GM12864 (cell line): Measurements from ENCODE around the gene LDLRAD3.

Experiments used
- DNase-seq: peaks from one replicate; pipeline ENCODE4 v3.0.0-alpha.2; 2011; ENCODE audit warnings: low read depth
- H3K4me3 ChIP-seq: 2 replicates; pipeline ENCODE4 v1.5.1; 2011; ENCODE audit warnings: mild to moderate bottlenecking, low read depth, low read length, control low read depth
- TF ChIP-seq, protein P1 (sequence below): IDR thresholded peaks from 2 replicates; pipeline ENCODE4 v1.5.1; 2011; ENCODE audit warnings: low read depth, mild to moderate bottlenecking, moderate library complexity, low read length, control low read depth, inconsistent platforms; ENCODE audit errors: missing control alignments

The LDLRAD3 gene

GRCh38 chr11:35914816-35915215, 29.0 kb upstream of the LDLRAD3 start:
- TF ChIP-seq, protein P1, sequence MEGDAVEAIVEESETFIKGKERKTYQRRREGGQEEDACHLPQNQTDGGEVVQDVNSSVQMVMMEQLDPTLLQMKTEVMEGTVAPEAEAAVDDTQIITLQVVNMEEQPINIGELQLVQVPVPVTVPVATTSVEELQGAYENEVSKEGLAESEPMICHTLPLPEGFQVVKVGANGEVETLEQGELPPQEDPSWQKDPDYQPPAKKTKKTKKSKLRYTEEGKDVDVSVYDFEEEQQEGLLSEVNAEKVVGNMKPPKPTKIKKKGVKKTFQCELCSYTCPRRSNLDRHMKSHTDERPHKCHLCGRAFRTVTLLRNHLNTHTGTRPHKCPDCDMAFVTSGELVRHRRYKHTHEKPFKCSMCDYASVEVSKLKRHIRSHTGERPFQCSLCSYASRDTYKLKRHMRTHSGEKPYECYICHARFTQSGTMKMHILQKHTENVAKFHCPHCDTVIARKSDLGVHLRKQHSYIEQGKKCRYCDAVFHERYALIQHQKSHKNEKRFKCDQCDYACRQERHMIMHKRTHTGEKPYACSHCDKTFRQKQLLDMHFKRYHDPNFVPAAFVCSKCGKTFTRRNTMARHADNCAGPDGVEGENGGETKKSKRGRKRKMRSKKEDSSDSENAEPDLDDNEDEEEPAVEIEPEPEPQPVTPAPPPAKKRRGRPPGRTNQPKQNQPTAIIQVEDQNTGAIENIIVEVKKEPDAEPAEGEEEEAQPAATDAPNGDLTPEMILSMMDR = no peak
- H3K4me3 ChIP-seq = no peak overlapping the region
- no peak for DNase-seq

- DNase-seq = no peak
- no peak overlapping the region for H3K4me3 ChIP-seq
- TF ChIP-seq, protein P1 = no peak
Observed at GRCh38 chr11:35916270-35916669, 27.6 kb upstream of the LDLRAD3 start.

- no peak overlapping the region for H3K4me3 ChIP-seq
- TF ChIP-seq, protein P1 = no peak
- peak; percentile 36 for DNase-seq
Observed at GRCh38 chr11:35917676-35918075, 26.2 kb upstream of the LDLRAD3 start.

DNA sequence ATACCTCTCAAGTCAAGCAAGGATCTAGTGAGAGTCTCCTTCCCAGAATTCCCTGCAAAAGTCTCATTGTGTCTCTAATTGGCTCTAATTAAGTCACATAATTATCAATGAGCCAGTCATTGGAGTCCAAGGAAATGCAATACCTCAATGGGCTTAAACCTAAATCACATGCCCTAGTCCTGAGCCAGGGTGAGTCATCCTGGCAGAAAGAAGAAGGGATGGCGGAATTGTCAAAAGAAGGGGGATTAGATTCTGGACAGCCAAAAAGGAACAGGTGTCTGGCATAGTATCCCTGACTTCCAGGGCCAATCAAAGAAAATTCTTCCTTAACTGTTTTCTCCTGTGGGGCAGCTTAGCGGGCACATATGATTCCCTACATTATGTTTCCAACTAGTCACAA, 25.1 kb upstream of the LDLRAD3 start:
- H3K4me3 ChIP-seq = no peak overlapping the region
- TF ChIP-seq, protein P1 = no peak
- DNase-seq = no peak

DNA sequence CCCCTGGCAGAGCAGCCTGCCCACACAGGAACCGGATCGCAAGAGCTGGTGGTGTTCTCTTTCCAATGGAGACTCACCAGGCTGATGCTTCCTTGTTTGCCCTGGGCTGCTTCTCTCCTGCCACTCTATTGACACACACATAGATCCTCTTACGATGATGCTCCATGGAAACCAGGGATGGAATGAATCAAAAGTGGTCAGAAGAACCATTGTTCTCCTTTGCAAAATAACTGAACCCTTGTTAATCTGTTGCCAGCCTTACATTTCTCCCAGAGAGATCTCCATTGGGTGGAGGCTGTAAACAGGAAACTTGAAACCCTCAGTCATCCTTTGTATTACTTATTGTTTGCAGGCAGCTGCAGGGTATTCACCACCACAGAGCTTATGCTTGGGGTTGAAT, 24.6 kb upstream of the LDLRAD3 start:
- no peak for DNase-seq
- H3K4me3 ChIP-seq = no peak overlapping the region
- TF ChIP-seq, protein P1 = no peak

DNA sequence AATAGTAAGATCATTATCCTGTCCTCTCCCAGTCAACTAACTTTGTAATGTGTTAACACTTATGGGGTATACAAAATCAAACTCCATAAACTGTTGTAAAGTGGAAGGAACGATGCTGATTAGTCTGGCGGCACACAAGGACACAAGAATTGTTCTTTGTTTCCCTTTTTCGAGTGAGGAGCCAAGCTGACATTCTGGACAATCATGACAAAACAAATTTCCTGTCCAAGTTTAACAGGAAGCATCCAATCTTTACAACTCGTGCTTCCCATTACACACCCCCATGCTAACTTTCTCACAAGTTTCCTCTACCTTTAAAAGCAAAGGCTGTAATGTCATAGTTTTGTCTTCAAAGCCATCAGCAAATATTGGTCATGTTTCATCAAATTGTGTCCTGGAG, 20.4 kb upstream of the LDLRAD3 start:
- DNase-seq = no peak
- no peak overlapping the region for H3K4me3 ChIP-seq
- TF ChIP-seq, protein P1 = no peak

DNA sequence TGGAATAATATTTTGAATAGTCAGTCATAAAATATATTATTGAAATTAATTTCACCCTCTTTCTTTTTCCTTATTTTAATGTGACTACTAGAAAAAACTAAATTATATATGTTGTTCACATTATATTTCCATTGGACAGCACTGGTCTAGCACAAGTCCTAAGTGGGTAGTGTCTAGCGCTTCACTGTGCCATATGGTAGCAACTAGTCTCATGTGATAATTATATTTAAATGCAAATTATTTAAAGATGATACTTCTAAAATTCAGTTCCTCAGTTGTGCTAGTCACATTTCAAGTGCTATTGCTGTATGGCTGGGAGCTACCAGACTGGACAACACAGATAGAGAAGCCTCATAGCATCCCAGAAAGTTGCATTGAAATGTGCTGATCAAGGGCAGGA, 19.1 kb upstream of the LDLRAD3 start:
- no peak for DNase-seq
- TF ChIP-seq, protein P1 = no peak
- no peak overlapping the region for H3K4me3 ChIP-seq
